GM23248 (cell line): Measurements from ENCODE around the gene CREB3L1. TPM values are rescaled to one million over a fixed set of nuclear protein-coding genes. Genes with fewer than 3 reads are reported as not detected.
"Not testable (repeated sequence)": the region's sequence is repeated elsewhere in the genome, so short reads cannot be mapped to it uniquely, and the experiment has no call there.

ENCODE experiments used
- DNase-seq: peaks from one replicate; pipeline ENCODE4 v3.0.0-alpha.2; 2015
- H2AFZ ChIP-seq: fragments of 200-600 bp; sonication (generic); 2 replicates; pipeline ENCODE4 v1.6.1; 2016; ENCODE audit warnings: antibody characterized with exemption
- H3F3A ChIP-seq: fragments of 200-600 bp; sonication (generic); 2 replicates; pipeline ENCODE4 v1.6.1; 2016; ENCODE audit warnings: mild to moderate bottlenecking, antibody characterized with exemption, mixed run types; ENCODE audit not compliant: insufficient read depth
- H3K27ac ChIP-seq: fragments of 200-600 bp; sonication (generic); 2 replicates; pipeline ENCODE4 v1.5.1; 2016; ENCODE audit warnings: mild to moderate bottlenecking
- H3K27me3 ChIP-seq: fragments of 200-600 bp; sonication (generic); replicated peaks from 2 replicates; pipeline ENCODE4 v1.6.1; 2016; ENCODE audit warnings: mild to moderate bottlenecking; ENCODE audit not compliant: insufficient read depth
- H3K36me3 ChIP-seq: fragments of 200-600 bp; sonication (generic); 2 replicates; pipeline ENCODE4 v1.6.1; 2016; ENCODE audit warnings: low read depth, mild to moderate bottlenecking
- H3K4me1 ChIP-seq: fragments of 200-600 bp; sonication (generic); 2 replicates; pipeline ENCODE4 v1.6.1; 2016; ENCODE audit warnings: mild to moderate bottlenecking; ENCODE audit not compliant: insufficient read depth
- H3K4me2 ChIP-seq: fragments of 200-600 bp; sonication (generic); one replicate; pipeline ENCODE4 v1.6.1; 2016; ENCODE audit warnings: mild to moderate bottlenecking; ENCODE audit not compliant: unreplicated experiment
- H3K4me3 ChIP-seq: fragments of 200-600 bp; sonication (generic); 2 replicates; pipeline ENCODE4 v1.5.1; 2016; ENCODE audit warnings: mild to moderate bottlenecking
- H3K79me2 ChIP-seq: fragments of 200-600 bp; sonication (generic); 2 replicates; pipeline ENCODE4 v1.6.1; 2016; ENCODE audit warnings: mild to moderate bottlenecking; ENCODE audit not compliant: insufficient read depth
- H3K9ac ChIP-seq: fragments of 200-600 bp; sonication (generic); 2 replicates; pipeline ENCODE4 v1.6.1; 2016; ENCODE audit warnings: mild to moderate bottlenecking
- H3K9me2 ChIP-seq: fragments of 200-600 bp; sonication (generic); 2 replicates; pipeline ENCODE4 v1.6.1; 2016; ENCODE audit warnings: mixed run types, mild to moderate bottlenecking, moderate library complexity; ENCODE audit not compliant: insufficient read depth
- H3K9me3 ChIP-seq: fragments of 200-600 bp; sonication (generic); one replicate; pipeline ENCODE4 v1.6.1; 2017; ENCODE audit warnings: low read depth
- H4K20me1 ChIP-seq: fragments of 200-600 bp; sonication (generic); 2 replicates; pipeline ENCODE4 v1.6.0; 2016; ENCODE audit not compliant: insufficient read depth
- EZH2 ChIP-seq: fragments of 200-600 bp; sonication (generic); IDR thresholded peaks from 2 replicates; pipeline ENCODE4 v1.6.1; 2018; ENCODE audit warnings: antibody characterized with exemption, mild to moderate bottlenecking; ENCODE audit not compliant: insufficient read depth, poor library complexity, severe bottlenecking
- EZH2phosphoT487 ChIP-seq: fragments of 200-600 bp; sonication (generic); IDR thresholded peaks from 2 replicates; pipeline ENCODE4 v1.6.1; 2018; ENCODE audit warnings: antibody characterized with exemption, moderate library complexity, mild to moderate bottlenecking, low read depth; ENCODE audit not compliant: insufficient read depth
- WGBS, 2 experiments: methylation state at CpG; one replicate each; pipeline ENCODE4 v1.1.6; 2015 to 2017; ENCODE audit warnings: low lambda C conversion rate in 2 of 2, low coverage in 1 of 2; ENCODE audit errors: missing lambda C conversion rate in 2 of 2; 5-methylcytosine and 5-hydroxymethylcytosine counted together
- in situ Hi-C: fragments of 300-500 bp; cut with MboI; formaldehyde crosslinking; loops from 2 replicates; pipeline ENCODE4 v1.15.0; 2020
- polyA plus RNA-seq: library from polyadenylated mRNA; unstranded; fragments of >200 nt; fragmentation: Nextera tagmentation; extraction: Ambion mirVana; gene quantifications from 2 replicates; pipeline ENCODE4 v1.2.1, GENCODE V29; 2016
- total RNA-seq: library from RNA; depleted of rRNA; stranded (reverse); fragments of >200 nt; shearing (Covaris generic); gene quantifications from 2 replicates; pipeline ENCODE4 v1.2.3, GENCODE V29; 2014

The CREB3L1 gene
- total and polyA plus RNA-seq, 2 experiments from 2014 or later: 37.7 to 146 TPM

DNA sequence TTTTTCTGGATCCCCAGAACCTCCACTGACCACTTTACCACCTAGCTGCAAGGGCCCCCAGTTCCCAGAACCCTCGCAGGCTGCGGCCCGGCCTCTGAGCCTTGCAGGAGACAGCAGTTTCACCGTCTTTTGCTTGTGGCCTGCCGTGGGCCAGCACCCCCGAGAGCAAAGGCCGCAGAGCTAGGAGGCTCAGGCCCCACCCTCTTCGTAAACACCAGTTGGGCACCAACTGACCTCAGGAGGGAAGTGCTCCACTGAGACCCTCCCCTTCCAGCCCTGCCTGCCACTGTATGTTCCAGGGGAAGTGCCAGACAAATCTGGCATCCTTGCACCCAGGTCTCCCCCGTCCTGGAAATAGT is 23.4 kb upstream of the CREB3L1 start:
- Histone ChIP-seq H3K4me3 (no peak overlapping the region), H3K9me2 (no peaks in the 10 kb centered on the region), H2AFZ (no peak overlapping the region), H3K4me2 (no peak overlapping the region), H3K9ac (no peak overlapping the region), H3K79me2 (no peaks in the 10 kb centered on the region), H4K20me1 (no peaks in the 10 kb centered on the region), H3K9me3 (no peaks in the 10 kb centered on the region), H3K27me3 (no peaks in the 10 kb centered on the region), H3K36me3 (no peaks in the 10 kb centered on the region), H3F3A (peaks cover 19% of the 10 kb centered on the region), H3K27ac (no peak overlapping the region), H3K4me1 (peaks cover 18% of the 10 kb centered on the region)
- no peak for DNase-seq
- in situ Hi-C loops: no loop called here
- TF ChIP-seq EZH2: no peak
- no peak for TF ChIP-seq EZH2phosphoT487
- whole genome bisulfite sequencing, 2 experiments: 85 to 89% methylated on average over 9 of the region's 9 CpGs

DNA sequence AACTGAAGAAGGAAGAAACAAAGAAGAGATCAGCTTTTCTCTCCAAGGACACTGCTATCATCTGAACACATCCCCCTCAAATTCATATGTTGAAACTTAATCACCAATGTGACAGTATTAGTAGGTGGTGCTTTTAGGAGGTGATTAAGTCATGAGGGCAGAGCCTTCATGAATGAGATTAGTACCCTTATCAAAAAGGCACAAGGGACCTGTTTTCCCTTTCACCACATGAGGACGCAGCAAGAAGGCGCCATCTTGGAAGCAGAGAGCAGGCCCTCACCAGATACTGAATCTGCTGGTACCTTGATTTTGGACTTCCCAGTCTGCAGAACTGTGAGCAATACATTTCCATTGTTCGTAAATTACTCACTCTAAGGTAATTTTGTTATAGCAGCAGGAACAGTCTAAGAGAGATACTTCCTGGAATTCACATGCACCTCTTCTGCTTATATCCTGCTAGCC is 20.9 kb upstream of the CREB3L1 start:
- TF ChIP-seq EZH2phosphoT487: no peak
- no peak for TF ChIP-seq EZH2
- Histone ChIP-seq H2AFZ (no peak overlapping the region), H3K36me3 (no peaks in the 10 kb centered on the region), H3K9me2 (no peaks in the 10 kb centered on the region), H3K79me2 (no peaks in the 10 kb centered on the region), H3F3A (no peaks in the 10 kb centered on the region), H3K4me1 (no peaks in the 10 kb centered on the region), H4K20me1 (no peaks in the 10 kb centered on the region), H3K9ac (no peak overlapping the region), H3K4me2 (no peak overlapping the region), H3K27me3 (no peaks in the 10 kb centered on the region), H3K9me3 (no peaks in the 10 kb centered on the region), H3K4me3 (no peak overlapping the region), H3K27ac (no peak overlapping the region)
- WGBS, 2 experiments: 93 to 98% methylated on average over 3 of the region's 3 CpGs
- in situ Hi-C loops: no loop called here
- no peak for DNase-seq

GRCh38 chr11:46259347-46259746 is 18.1 kb upstream of the CREB3L1 start:
- in situ Hi-C loops, H4K20me1 ChIP-seq, H3K27ac ChIP-seq, H3K27me3 ChIP-seq, DNase-seq, H3K79me2 ChIP-seq, H3F3A ChIP-seq, H3K4me3 ChIP-seq, H3K4me1 ChIP-seq, H3K4me2 ChIP-seq, H3K9me2 ChIP-seq, H3K36me3 ChIP-seq, H3K9me3 ChIP-seq, H3K9ac ChIP-seq, H2AFZ ChIP-seq: not testable (repeated sequence)
- WGBS, 2 experiments: 76 to 78% methylated on average over 5 of the region's 5 CpGs

DNA sequence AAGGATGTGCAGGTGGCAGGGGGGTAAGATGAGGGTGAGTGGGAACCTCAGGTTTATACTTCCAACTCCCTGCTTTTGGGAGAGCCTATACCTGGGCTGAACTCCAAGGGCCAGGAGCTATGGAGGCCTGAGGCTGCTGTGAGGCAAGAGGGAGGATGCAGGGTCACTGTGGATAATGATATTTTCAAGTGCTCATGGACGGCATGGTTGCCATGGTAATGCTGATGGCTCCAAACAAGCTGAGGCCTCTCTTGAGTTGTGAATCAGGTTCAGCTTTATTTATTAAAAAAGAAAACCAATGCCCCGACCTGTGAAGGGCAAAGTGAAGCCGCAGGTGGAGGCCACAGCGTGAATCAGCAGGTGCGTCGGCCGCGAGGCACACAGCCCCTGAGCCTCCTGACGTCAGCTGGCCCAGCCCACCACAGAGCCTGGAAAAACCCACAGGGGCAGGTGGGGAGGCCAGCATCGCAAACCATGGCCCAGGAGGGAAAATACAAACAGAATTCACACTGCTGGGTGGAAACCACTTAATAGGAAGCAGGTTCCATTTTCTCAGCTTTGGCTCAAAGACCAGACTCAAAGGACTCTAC is 17.4 kb upstream of the CREB3L1 start:
- Histone ChIP-seq H3K9me3 (no peaks in the 10 kb centered on the region), H3K4me1 (no peaks in the 10 kb centered on the region), H3K9me2 (no peaks in the 10 kb centered on the region), H3K79me2 (no peaks in the 10 kb centered on the region), H3K9ac (no peak overlapping the region), H3K4me3 (no peak overlapping the region), H3K27ac (no peak overlapping the region), H4K20me1 (no peaks in the 10 kb centered on the region), H3K27me3 (no peaks in the 10 kb centered on the region), H2AFZ (no peak overlapping the region), H3F3A (no peaks in the 10 kb centered on the region), H3K4me2 (no peak overlapping the region), H3K36me3 (no peaks in the 10 kb centered on the region)
- DNase-seq: no peak
- in situ Hi-C loops: no loop called here
- TF ChIP-seq EZH2phosphoT487 (no peak), EZH2 (no peak)
- WGBS, 2 experiments: 84% methylated on average over 10 of the region's 10 CpGs

DNA sequence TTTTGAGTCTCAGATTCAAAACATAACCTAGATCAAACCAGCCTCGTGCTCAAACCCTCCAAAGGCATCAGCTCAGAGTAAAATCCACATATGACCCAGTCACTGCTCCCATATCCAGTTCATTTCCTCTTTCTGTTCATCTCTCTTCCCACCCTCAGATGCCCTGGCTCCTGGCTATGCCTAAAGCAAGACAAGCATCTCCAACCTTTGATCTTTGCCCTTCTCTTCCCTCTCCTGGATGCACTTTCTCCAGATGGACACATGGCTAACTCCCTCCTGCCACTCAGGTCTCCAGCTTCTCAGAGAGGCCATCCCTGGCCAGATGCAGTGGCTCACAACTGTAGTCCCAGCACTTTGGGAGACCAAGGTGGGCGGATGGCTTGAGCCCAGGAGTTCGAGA is 14.3 kb upstream of the CREB3L1 start:
- TF ChIP-seq EZH2 (no peak), EZH2phosphoT487 (no peak)
- Histone ChIP-seq H3K27ac (no peak overlapping the region), H3K4me2 (no peak overlapping the region), H3F3A (no peaks in the 10 kb centered on the region), H2AFZ (no peak overlapping the region), H3K4me3 (no peak overlapping the region), H4K20me1 (no peaks in the 10 kb centered on the region), H3K4me1 (no peaks in the 10 kb centered on the region), H3K36me3 (no peaks in the 10 kb centered on the region), H3K27me3 (no peaks in the 10 kb centered on the region), H3K79me2 (no peaks in the 10 kb centered on the region), H3K9me3 (no peaks in the 10 kb centered on the region), H3K9ac (no peak overlapping the region), H3K9me2 (no peaks in the 10 kb centered on the region)
- DNase-seq: no peak
- in situ Hi-C loops: no loop called here
- WGBS, 2 experiments: 65 to 68% methylated on average over 3 of the region's 3 CpGs
